ENCODE measurements around the gene LAMA2.

LAMA2 gene

GRCh38 chr6:129008591-129008990 lies 125.7 kb downstream of the LAMA2 start:
- H3K4me1 ChIP-seq (ENCODE audit: control extremely low read depth in 1 of 4, control insufficient read depth in 4 of 4, insufficient read depth in 4 of 4, low read length in 3 of 4) = no peaks in the 10 kb centered on the region
- no peaks in the 10 kb centered on the region for H3K9me3 ChIP-seq (ENCODE audit: control extremely low read depth in 1 of 5, control insufficient read depth in 4 of 5, insufficient read depth in 2 of 5, low read depth in 1 of 5, low read length in 4 of 5)
- no peaks in the 10 kb centered on the region for H3K27me3 ChIP-seq (replicated peaks in 2 of 5; ENCODE audit: control insufficient read depth in 4 of 5, insufficient read depth in 5 of 5, low read length in 4 of 5)
- ChIA-PET POLR2A (no interaction called here), CTCF (no interaction called here)
- no peak for DNase-seq
- no CpG with 5 or more reads among the region's 2 CpGs for WGBS (ENCODE audit: insufficient coverage)
- H3K27ac ChIP-seq (ENCODE audit: insufficient read depth in 1 of 2, low read depth in 1 of 2, low read length in 2 of 2, poor library complexity in 1 of 2, severe bottlenecking in 2 of 2) = no peak overlapping the region
- H3K36me3 ChIP-seq (ENCODE audit: control insufficient read depth in 4 of 4, insufficient read depth in 4 of 4, low read length in 3 of 4) = no peaks in the 10 kb centered on the region
- H3K4me3 ChIP-seq (ENCODE audit: control insufficient read depth in 1 of 7, extremely low read depth in 1 of 7, insufficient read depth in 4 of 7, low read depth in 2 of 7, low read length in 6 of 7) = no peak overlapping the region

- no peaks in the 10 kb centered on the region for H3K27me3 ChIP-seq (replicated peaks in 2 of 5; ENCODE audit: control insufficient read depth in 4 of 5, insufficient read depth in 5 of 5, low read length in 4 of 5)
- no peak for DNase-seq
- CTCF ChIA-PET = no interaction called here
- H3K4me1 ChIP-seq (ENCODE audit: control extremely low read depth in 1 of 4, control insufficient read depth in 4 of 4, insufficient read depth in 4 of 4, low read length in 3 of 4) = no peaks in the 10 kb centered on the region
- no peaks in the 10 kb centered on the region for H3K9me3 ChIP-seq (ENCODE audit: control extremely low read depth in 1 of 5, control insufficient read depth in 4 of 5, insufficient read depth in 2 of 5, low read depth in 1 of 5, low read length in 4 of 5)
- H3K27ac ChIP-seq (ENCODE audit: insufficient read depth in 1 of 2, low read depth in 1 of 2, low read length in 2 of 2, poor library complexity in 1 of 2, severe bottlenecking in 2 of 2) = no peak overlapping the region
- WGBS (ENCODE audit: insufficient coverage) = no CpG with 5 or more reads among the region's 1 CpG
- H3K36me3 ChIP-seq (ENCODE audit: control insufficient read depth in 4 of 4, insufficient read depth in 4 of 4, low read length in 3 of 4) = no peaks in the 10 kb centered on the region
- no peak overlapping the region for H3K4me3 ChIP-seq (ENCODE audit: control insufficient read depth in 1 of 7, extremely low read depth in 1 of 7, insufficient read depth in 4 of 7, low read depth in 2 of 7, low read length in 6 of 7)
- POLR2A ChIA-PET = no interaction called here
Observed at GRCh38 chr6:129009851-129010250, 126.9 kb downstream of the LAMA2 start.

- Histone ChIP-seq H3K4me1 (ENCODE audit: control extremely low read depth in 1 of 4, control insufficient read depth in 4 of 4, insufficient read depth in 4 of 4, low read length in 3 of 4) (no peaks in the 10 kb centered on the region), H3K27me3 (replicated peaks in 2 of 5; ENCODE audit: control insufficient read depth in 4 of 5, insufficient read depth in 5 of 5, low read length in 4 of 5) (no peaks in the 10 kb centered on the region), H3K4me3 (ENCODE audit: control insufficient read depth in 1 of 7, extremely low read depth in 1 of 7, insufficient read depth in 4 of 7, low read depth in 2 of 7, low read length in 6 of 7) (no peak overlapping the region), H3K9me3 (ENCODE audit: control extremely low read depth in 1 of 5, control insufficient read depth in 4 of 5, insufficient read depth in 2 of 5, low read depth in 1 of 5, low read length in 4 of 5) (no peaks in the 10 kb centered on the region), H3K27ac (ENCODE audit: insufficient read depth in 1 of 2, low read depth in 1 of 2, low read length in 2 of 2, poor library complexity in 1 of 2, severe bottlenecking in 2 of 2) (no peak overlapping the region), H3K36me3 (ENCODE audit: control insufficient read depth in 4 of 4, insufficient read depth in 4 of 4, low read length in 3 of 4) (no peaks in the 10 kb centered on the region)
- ChIA-PET POLR2A (no interaction called here), CTCF (interaction anchor here (1.2 to 1.4 kb wide), 2 partner anchors 9 to 33 kb away, joined by 3 to 4 read pairs; no protein-coding TSS in a partner anchor)
- DNase-seq = no peak
- WGBS (ENCODE audit: insufficient coverage) = no CpG with 5 or more reads among the region's 2 CpGs
Observed at GRCh38 chr6:129014302-129014701, 131.4 kb downstream of the LAMA2 start.

DNA sequence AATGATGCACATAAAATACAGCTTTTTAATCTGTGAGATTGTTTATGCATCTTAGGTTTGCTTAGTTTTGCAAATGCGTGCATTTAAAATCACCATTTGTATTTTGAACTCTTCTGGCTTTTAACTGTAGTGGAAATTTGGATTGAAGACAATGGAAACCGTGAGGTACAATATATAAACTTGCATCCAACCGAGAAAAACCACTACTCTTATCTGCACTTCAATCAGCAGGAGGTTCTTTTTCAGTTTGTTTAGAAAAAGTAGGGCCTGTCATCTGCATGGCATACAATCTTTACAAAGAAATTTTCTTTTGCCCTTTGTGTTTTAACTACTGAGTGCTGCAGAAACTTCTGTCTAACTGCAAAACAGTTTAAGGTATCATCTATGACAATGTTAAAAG lies 132.8 kb downstream of the LAMA2 start:
- H3K27me3 ChIP-seq (replicated peaks in 2 of 5; ENCODE audit: control insufficient read depth in 4 of 5, insufficient read depth in 5 of 5, low read length in 4 of 5) = no peaks in the 10 kb centered on the region
- H3K4me1 ChIP-seq (ENCODE audit: control extremely low read depth in 1 of 4, control insufficient read depth in 4 of 4, insufficient read depth in 4 of 4, low read length in 3 of 4) = no peaks in the 10 kb centered on the region
- ChIA-PET POLR2A (no interaction called here), CTCF (no interaction called here)
- H3K9me3 ChIP-seq (ENCODE audit: control extremely low read depth in 1 of 5, control insufficient read depth in 4 of 5, insufficient read depth in 2 of 5, low read depth in 1 of 5, low read length in 4 of 5) = no peaks in the 10 kb centered on the region
- no CpG with 5 or more reads among the region's 3 CpGs for WGBS (ENCODE audit: insufficient coverage)
- no peak for DNase-seq
- no peak overlapping the region for H3K4me3 ChIP-seq (ENCODE audit: control insufficient read depth in 1 of 7, extremely low read depth in 1 of 7, insufficient read depth in 4 of 7, low read depth in 2 of 7, low read length in 6 of 7)
- no peaks in the 10 kb centered on the region for H3K36me3 ChIP-seq (ENCODE audit: control insufficient read depth in 4 of 4, insufficient read depth in 4 of 4, low read length in 3 of 4)
- H3K27ac ChIP-seq (ENCODE audit: insufficient read depth in 1 of 2, low read depth in 1 of 2, low read length in 2 of 2, poor library complexity in 1 of 2, severe bottlenecking in 2 of 2) = no peak overlapping the region

GRCh38 chr6:129016844-129017243 lies 133.9 kb downstream of the LAMA2 start:
- Histone ChIP-seq H3K9me3 (ENCODE audit: control extremely low read depth in 1 of 5, control insufficient read depth in 4 of 5, insufficient read depth in 2 of 5, low read depth in 1 of 5, low read length in 4 of 5) (no peaks in the 10 kb centered on the region), H3K36me3 (ENCODE audit: control insufficient read depth in 4 of 4, insufficient read depth in 4 of 4, low read length in 3 of 4) (no peaks in the 10 kb centered on the region), H3K4me3 (ENCODE audit: control insufficient read depth in 1 of 7, extremely low read depth in 1 of 7, insufficient read depth in 4 of 7, low read depth in 2 of 7, low read length in 6 of 7) (no peak overlapping the region), H3K27me3 (replicated peaks in 2 of 5; ENCODE audit: control insufficient read depth in 4 of 5, insufficient read depth in 5 of 5, low read length in 4 of 5) (no peaks in the 10 kb centered on the region), H3K27ac (ENCODE audit: insufficient read depth in 1 of 2, low read depth in 1 of 2, low read length in 2 of 2, poor library complexity in 1 of 2, severe bottlenecking in 2 of 2) (no peak overlapping the region), H3K4me1 (ENCODE audit: control extremely low read depth in 1 of 4, control insufficient read depth in 4 of 4, insufficient read depth in 4 of 4, low read length in 3 of 4) (no peaks in the 10 kb centered on the region)
- WGBS (ENCODE audit: insufficient coverage) = no CpG with 5 or more reads among the region's 3 CpGs
- DNase-seq = no peak
- ChIA-PET POLR2A (no interaction called here), CTCF (no interaction called here)

DNA sequence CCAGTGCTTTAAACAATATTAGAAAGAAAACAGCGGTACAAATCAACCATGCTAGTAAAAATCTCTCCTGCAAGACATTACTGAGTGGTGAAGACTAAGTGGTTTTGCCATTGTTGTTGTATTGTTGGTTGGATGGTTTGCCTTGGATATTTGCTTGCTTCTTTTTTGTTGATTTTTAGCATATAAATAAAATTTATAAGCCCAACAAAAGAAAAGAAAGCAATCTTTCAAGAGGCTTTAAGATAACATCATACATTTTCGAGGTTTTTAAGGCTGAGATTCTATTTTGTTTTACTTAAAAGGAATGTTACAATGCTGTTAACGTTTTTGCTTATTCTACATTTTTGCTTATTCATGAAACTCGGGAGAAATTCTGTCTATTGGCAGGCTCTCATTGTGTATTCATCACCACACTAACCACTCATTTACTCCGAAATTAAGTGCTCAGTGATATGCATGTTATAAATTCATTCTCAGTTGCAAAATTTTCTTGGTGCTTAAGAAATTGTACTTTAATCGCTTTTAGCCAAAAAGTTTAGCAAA lies 139.1 kb downstream of the LAMA2 start:
- CTCF ChIA-PET = no interaction called here
- WGBS (ENCODE audit: insufficient coverage) = no CpG with 5 or more reads among the region's 6 CpGs
- POLR2A ChIA-PET = no interaction called here

GRCh38 chr6:129026601-129027000 lies 143.7 kb downstream of the LAMA2 start:
- H3K27me3 ChIP-seq (replicated peaks in 2 of 5; ENCODE audit: control insufficient read depth in 4 of 5, insufficient read depth in 5 of 5, low read length in 4 of 5) = no peaks in the 10 kb centered on the region
- H3K36me3 ChIP-seq (ENCODE audit: control insufficient read depth in 4 of 4, insufficient read depth in 4 of 4, low read length in 3 of 4) = no peaks in the 10 kb centered on the region
- no peak overlapping the region for H3K27ac ChIP-seq (ENCODE audit: insufficient read depth in 1 of 2, low read depth in 1 of 2, low read length in 2 of 2, poor library complexity in 1 of 2, severe bottlenecking in 2 of 2)
- no peaks in the 10 kb centered on the region for H3K4me1 ChIP-seq (ENCODE audit: control extremely low read depth in 1 of 4, control insufficient read depth in 4 of 4, insufficient read depth in 4 of 4, low read length in 3 of 4)
- ChIA-PET POLR2A (no interaction called here), CTCF (no interaction called here)
- WGBS (ENCODE audit: insufficient coverage) = 88% methylated on average over 1 of the region's 1 CpG
- no peak overlapping the region for H3K4me3 ChIP-seq (ENCODE audit: control insufficient read depth in 1 of 7, extremely low read depth in 1 of 7, insufficient read depth in 4 of 7, low read depth in 2 of 7, low read length in 6 of 7)
- no peaks in the 10 kb centered on the region for H3K9me3 ChIP-seq (ENCODE audit: control extremely low read depth in 1 of 5, control insufficient read depth in 4 of 5, insufficient read depth in 2 of 5, low read depth in 1 of 5, low read length in 4 of 5)
- DNase-seq = no peak

More for the DNA sequence above, 139.1 kb downstream of the LAMA2 start:
- Histone ChIP-seq H3K9me3 (ENCODE audit: control extremely low read depth in 1 of 5, control insufficient read depth in 4 of 5, insufficient read depth in 2 of 5, low read depth in 1 of 5, low read length in 4 of 5) (no peaks in the 10 kb centered on the region), H3K27me3 (replicated peaks in 2 of 5; ENCODE audit: control insufficient read depth in 4 of 5, insufficient read depth in 5 of 5, low read length in 4 of 5) (no peaks in the 10 kb centered on the region), H3K36me3 (ENCODE audit: control insufficient read depth in 4 of 4, insufficient read depth in 4 of 4, low read length in 3 of 4) (no peaks in the 10 kb centered on the region), H3K4me1 (ENCODE audit: control extremely low read depth in 1 of 4, control insufficient read depth in 4 of 4, insufficient read depth in 4 of 4, low read length in 3 of 4) (no peaks in the 10 kb centered on the region), H3K4me3 (ENCODE audit: control insufficient read depth in 1 of 7, extremely low read depth in 1 of 7, insufficient read depth in 4 of 7, low read depth in 2 of 7, low read length in 6 of 7) (no peak overlapping the region), H3K27ac (ENCODE audit: insufficient read depth in 1 of 2, low read depth in 1 of 2, low read length in 2 of 2, poor library complexity in 1 of 2, severe bottlenecking in 2 of 2) (no peak overlapping the region)
- no peak for DNase-seq

All from common myeloid progenitor, CD34-positive (primary cell).